Hepatocyte (in vitro differentiated cells): ENCODE measurements around the gene PCDHAC2.

ENCODE experiments used
- CTCF ChIP-seq: fragments of 200-600 bp; sonication (generic); IDR thresholded peaks from 2 replicates; pipeline ENCODE4 v1.5.1; 2016; ENCODE audit warnings: antibody characterized with exemption, mild to moderate bottlenecking; ENCODE audit not compliant: poor library complexity
- EZH2 ChIP-seq: fragments of 200-600 bp; sonication (generic); IDR thresholded peaks from 2 replicates; pipeline ENCODE4 v1.6.1; 2016; ENCODE audit warnings: antibody characterized with exemption, mild to moderate bottlenecking, borderline replicate concordance

- TF ChIP-seq CTCF, result no peak
- TF ChIP-seq EZH2, result no peak
Observed at GRCh38 chr5:140996060-140996459, 29.8 kb downstream of the PCDHAC2 start.
